OCI-LY7 (cell line): ENCODE results near the gene CDK4. TPM values are rescaled to one million over a fixed set of nuclear protein-coding genes. Genes with fewer than 3 reads are reported as not detected.

Experiments
- BruUV-seq: library from RNA; stranded (reverse); fragments of 400-500 nt; replicated peaks from 2 replicates; lab custom pipeline; 2021; lab: Mats Ljungman, UMichigan
- CTCF ChIA-PET: fragments of 300-600 bp; sonication (Branson Sonifier 250); formaldehyde crosslinking; loops from one replicate; lab custom pipeline; 2022; ENCODE audit warnings: antibody characterized with exemption; ENCODE audit not compliant: unreplicated experiment; lab: Charles Lee
- POLR2A ChIA-PET: fragments of 300-600 bp; sonication (Branson Sonifier 250); formaldehyde crosslinking; loops from one replicate; lab custom pipeline; 2022; ENCODE audit warnings: antibody characterized with exemption; lab: Charles Lee
- DNase-seq: peaks from one replicate; pipeline ENCODE4 v3.0.0-alpha.2; 2015; ENCODE audit warnings: low spot score
- H2AFZ ChIP-seq: fragments of 200-600 bp; sonication (generic), shearing (Covaris generic); 2 replicates; pipeline ENCODE4 v1.6.1; 2014; ENCODE audit warnings: mild to moderate bottlenecking, antibody characterized with exemption, low read length, moderate library complexity
- H3K27ac ChIP-seq: fragments of 200-600 bp; sonication (generic); 2 replicates; pipeline ENCODE4 v1.5.1; 2014; ENCODE audit warnings: mixed run types, low read depth, mild to moderate bottlenecking, moderate library complexity, low read length, inconsistent platforms; ENCODE audit not compliant: poor library complexity, severe bottlenecking
- H3K36me3 ChIP-seq: fragments of 200-600 bp; sonication (generic); 2 replicates; pipeline ENCODE4 v1.6.1; 2014; ENCODE audit warnings: mild to moderate bottlenecking, antibody characterized with exemption, low read length, moderate library complexity, mixed read lengths; ENCODE audit not compliant: insufficient read depth
- H3K4me1 ChIP-seq: fragments of 200-600 bp; sonication (generic); 2 replicates; pipeline ENCODE4 v1.5.1; 2014; ENCODE audit warnings: mild to moderate bottlenecking, low read length; ENCODE audit not compliant: insufficient read depth, poor library complexity, severe bottlenecking
- H3K4me2 ChIP-seq: fragments of 200-600 bp; sonication (generic); 2 replicates; pipeline ENCODE4 v1.6.1; 2014; ENCODE audit warnings: mild to moderate bottlenecking, low read length
- H3K4me3 ChIP-seq: fragments of 200-600 bp; sonication (generic); 2 replicates; pipeline ENCODE4 v1.5.1; 2014; ENCODE audit warnings: mild to moderate bottlenecking, low read depth, low read length; ENCODE audit not compliant: poor library complexity, severe bottlenecking
- H3K79me2 ChIP-seq: fragments of 200-600 bp; sonication (generic); 2 replicates; pipeline ENCODE4 v1.6.1; 2016; ENCODE audit warnings: low read depth, mild to moderate bottlenecking, low read length, moderate library complexity, mixed read lengths; ENCODE audit not compliant: insufficient read depth
- H3K9me2 ChIP-seq: fragments of 200-600 bp; sonication (generic); 2 replicates; pipeline ENCODE4 v1.6.1; 2016; ENCODE audit warnings: mild to moderate bottlenecking, low read length, mixed read lengths; ENCODE audit not compliant: insufficient read depth
- H3K9me3 ChIP-seq: fragments of 200-600 bp; sonication (generic); 2 replicates; pipeline ENCODE4 v1.6.1; 2014; ENCODE audit warnings: mild to moderate bottlenecking, mixed run types, low read length, mixed read lengths
- H4K20me1 ChIP-seq: fragments of 200-600 bp; sonication (generic); 2 replicates; pipeline ENCODE4 v1.6.1; 2014; ENCODE audit warnings: mild to moderate bottlenecking, antibody characterized with exemption, low read length, moderate library complexity, mixed read lengths; ENCODE audit not compliant: insufficient read depth
- CTCF ChIP-seq: fragments of 200-600 bp; sonication (generic); conservative IDR thresholded peaks from 2 replicates; pipeline ENCODE4 v1.5.1; 2014; ENCODE audit warnings: mild to moderate bottlenecking, antibody characterized with exemption, low read length, moderate library complexity, mixed read lengths
- EZH2phosphoT487 ChIP-seq: fragments of 200-600 bp; sonication (generic); IDR thresholded peaks from 2 replicates; pipeline ENCODE4 v1.6.1; 2018; ENCODE audit warnings: low read depth, borderline replicate concordance, mild to moderate bottlenecking, mixed run types, antibody characterized with exemption, low read length, moderate library complexity, mixed read lengths
- intact Hi-C: fragments of 100-400 bp; cut with micrococcal nuclease; formaldehyde crosslinking; loops from one replicate; pipeline ENCODE4 v1.10.0; 2022; ENCODE audit not compliant: unreplicated experiment
- total RNA-seq, 2 experiments: library from RNA; depleted of rRNA in 1 of 2; stranded (reverse); fragments of >200 nt in 1 of 2; shearing (Covaris generic) in 1 of 2; gene quantifications; 2 replicates each; pipeline ENCODE4 v1.2.3, GENCODE V29; 2014 to 2022

The CDK4 gene
- total RNA-seq, 2 experiments from 2014 or later: 192 to 280 TPM

- peak within 1 kb of the TSS; percentile 75 for H3K27ac ChIP-seq
- 0 out of 2 replicates have a peak, but pooled peaks cover 1% of the 10 kb centered on the region for H4K20me1 ChIP-seq
- POLR2A ChIA-PET: interaction anchor here (0.7 kb wide), 2 partner anchors 9 to 1106 kb away, joined by 3 read pairs; no protein-coding TSS in a partner anchor
- H3K4me1 ChIP-seq: peaks cover 43% of the 10 kb centered on the region
- intact Hi-C loops: loop anchor here (5.0 kb wide), 2 partner anchors 232 to 512 kb away; partner anchors contain the start of genes DDIT3 and MBD6
- H3K36me3 ChIP-seq: peaks cover 43% of the 10 kb centered on the region
- H3K9me3 ChIP-seq: no peaks in the 10 kb centered on the region
- peak; percentile 91 for DNase-seq
- peaks cover 25% of the 10 kb centered on the region for H3K79me2 ChIP-seq
- CTCF ChIA-PET: no interaction called here
- H3K4me3 ChIP-seq: peak within 1 kb of the TSS; percentile 87
- no TSS peak for BruUV-seq
- peak within 1 kb of the TSS; percentile 84 for H3K4me2 ChIP-seq
- peak within 1 kb of the TSS; percentile 61; the same call in 1 of the 2 replicates for H2AFZ ChIP-seq
- TF ChIP-seq EZH2phosphoT487 (no peak), CTCF (no peak)
- H3K9me2 ChIP-seq: no peaks in the 10 kb centered on the region
These were observed 2.5 kb upstream of the CDK4 start, which contains the start of gene MARCHF9 for GRCh38 chr12:57754411-57755193. TSS of gene MARCHF9 (plus strand) at chr12:57755103. CDS start at chr12:57755529, 426 bp downstream.

GRCh38 chr12:57753756-57754337, 1.7 kb upstream of the CDK4 start:
- H3K9me3 ChIP-seq: no peaks in the 10 kb centered on the region
- H3K4me1 ChIP-seq: peaks cover 43% of the 10 kb centered on the region
- H4K20me1 ChIP-seq: no peaks in the 10 kb centered on the region
- intact Hi-C loops: loop anchor here (5.0 kb wide), 2 partner anchors 232 to 512 kb away; partner anchors contain the start of genes DDIT3 and MBD6
- no peak for TF ChIP-seq EZH2phosphoT487
- no peak for TF ChIP-seq CTCF
- ChIA-PET CTCF (no interaction called here), POLR2A (interaction anchor here (0.5 to 0.7 kb wide), 3 partner anchors 8 to 1106 kb away, joined by 3 read pairs; no protein-coding TSS in a partner anchor)
- no peaks in the 10 kb centered on the region for H3K9me2 ChIP-seq
- peak overlapping the region; percentile 81 for H3K4me2 ChIP-seq
- H3K36me3 ChIP-seq: peaks cover 43% of the 10 kb centered on the region
- peak overlapping the region; percentile 43 for H3K27ac ChIP-seq
- 0 out of 2 replicates have a peak overlapping the region, but pooled peaks have one; percentile 61 for H2AFZ ChIP-seq
- no TSS peak for BruUV-seq
- peak overlapping the region; percentile 87 for H3K4me3 ChIP-seq
- no peak for DNase-seq
- peaks cover 32% of the 10 kb centered on the region for H3K79me2 ChIP-seq
